IMR-90 (cell line): Measurements from ENCODE around the gene FER1L5. TPM values are rescaled to one million over a fixed set of nuclear protein-coding genes. Genes with fewer than 3 reads are reported as not detected.

ENCODE experiments used
- RCOR1 ChIP-seq: IDR thresholded peaks from 2 replicates; pipeline ENCODE4 v1.6.1; 2012; ENCODE audit warnings: mild to moderate bottlenecking, low read length, improper control_type of control experiment; ENCODE audit not compliant: insufficient replicate concordance
- USF2 ChIP-seq: fragments of 150-350 bp; IDR thresholded peaks from 2 replicates; pipeline ENCODE4 v1.6.1; 2017; ENCODE audit warnings: mild to moderate bottlenecking, antibody characterized with exemption, low read length, low read depth
- polyA plus RNA-seq, 3 experiments: library from polyadenylated mRNA; depleted of rRNA; stranded (reverse); fragments of >200 nt; gene quantifications; 2 replicates each; pipeline ENCODE4 v1.2.3, GENCODE V29; 2012; ENCODE audit warnings: low replicate concordance in 1 of 3
- total RNA-seq: library from RNA; depleted of rRNA; stranded (reverse); fragments of >200 nt; gene quantifications from 2 replicates; pipeline ENCODE4 v1.2.3, GENCODE V29; 2012
- TF ChIP-seq, protein P1 (sequence below): conservative IDR thresholded peaks from 2 replicates; pipeline ENCODE4 v1.5.1; 2012; ENCODE audit warnings: mild to moderate bottlenecking, low read depth, low read length, improper control_type of control experiment

Gene FER1L5
- total and polyA plus RNA-seq, 2 of the 4 experiments (the other 2 are of a cell fraction), result 0.15 to 0.36 TPM

GRCh38 chr2:96647681-96648080 lies 5.1 kb downstream of the FER1L5 start (continued):
- TF ChIP-seq, protein P1, sequence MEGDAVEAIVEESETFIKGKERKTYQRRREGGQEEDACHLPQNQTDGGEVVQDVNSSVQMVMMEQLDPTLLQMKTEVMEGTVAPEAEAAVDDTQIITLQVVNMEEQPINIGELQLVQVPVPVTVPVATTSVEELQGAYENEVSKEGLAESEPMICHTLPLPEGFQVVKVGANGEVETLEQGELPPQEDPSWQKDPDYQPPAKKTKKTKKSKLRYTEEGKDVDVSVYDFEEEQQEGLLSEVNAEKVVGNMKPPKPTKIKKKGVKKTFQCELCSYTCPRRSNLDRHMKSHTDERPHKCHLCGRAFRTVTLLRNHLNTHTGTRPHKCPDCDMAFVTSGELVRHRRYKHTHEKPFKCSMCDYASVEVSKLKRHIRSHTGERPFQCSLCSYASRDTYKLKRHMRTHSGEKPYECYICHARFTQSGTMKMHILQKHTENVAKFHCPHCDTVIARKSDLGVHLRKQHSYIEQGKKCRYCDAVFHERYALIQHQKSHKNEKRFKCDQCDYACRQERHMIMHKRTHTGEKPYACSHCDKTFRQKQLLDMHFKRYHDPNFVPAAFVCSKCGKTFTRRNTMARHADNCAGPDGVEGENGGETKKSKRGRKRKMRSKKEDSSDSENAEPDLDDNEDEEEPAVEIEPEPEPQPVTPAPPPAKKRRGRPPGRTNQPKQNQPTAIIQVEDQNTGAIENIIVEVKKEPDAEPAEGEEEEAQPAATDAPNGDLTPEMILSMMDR, result no peak
- no peak for TF ChIP-seq RCOR1
- no peak for TF ChIP-seq USF2
